SK-N-SH (cell line): ENCODE measurements around the gene PEX1. TPM values are rescaled to one million over a fixed set of nuclear protein-coding genes. Genes with fewer than 3 reads are reported as not detected.

Experiments used
- CTCF ChIA-PET: fragments of 300-600, 350-600 bp; formaldehyde crosslinking; extraction: SDS; loops from one replicate; lab custom pipeline; 2021; lab: Yijun Ruan, JAX
- POLR2A ChIA-PET: fragments of 350-600 bp; sonication (Branson Sonifier 250); formaldehyde crosslinking; extraction: SDS; loops from one replicate; lab custom pipeline; 2020; ENCODE audit warnings: antibody characterized with exemption, inconsistent platforms; lab: Yijun Ruan, JAX
- DNase-seq: peaks from one replicate; pipeline ENCODE4 v3.0.0; 2012
- H2AFZ ChIP-seq: fragments of 200-600 bp; sonication (generic); 2 replicates; pipeline ENCODE4 v1.8.1; 2016; ENCODE audit warnings: antibody characterized with exemption, mild to moderate bottlenecking, low read depth
- H3F3A ChIP-seq: fragments of 200-600 bp; sonication (generic); replicated peaks from 2 replicates; pipeline ENCODE3; 2016; ENCODE audit warnings: antibody characterized with exemption, mild to moderate bottlenecking; ENCODE audit not compliant: insufficient read depth
- H3K27ac ChIP-seq, 2 experiments: fragments of 200-500 bp in 1 of 2; fragments of 200-600 bp in 1 of 2; sonication (Bioruptor generic) in 1 of 2; sonication (generic), shearing (Covaris generic) in 1 of 2; 2 replicates each; pipeline versions ENCODE4 v1.5.1 to v1.6.1; 2014 to 2016; ENCODE audit warnings: low read depth in 2 of 2, inconsistent platforms in 1 of 2, low read length in 1 of 2, mild to moderate bottlenecking in 1 of 2, mixed read lengths in 1 of 2
- H3K27me3 ChIP-seq: fragments of 200-600 bp; sonication (generic), shearing (Covaris generic); 2 replicates; pipeline ENCODE4 v1.6.1; 2016; ENCODE audit warnings: mixed run types; ENCODE audit not compliant: insufficient read depth
- H3K36me3 ChIP-seq, 2 experiments: fragments of 200-500 bp in 1 of 2; fragments of 200-600 bp in 1 of 2; sonication (Bioruptor generic) in 1 of 2; sonication (generic) in 1 of 2; replicated peaks in 1 of 2; 2 replicates each; pipeline versions ENCODE3 to v1.5.1; 2014 to 2016; ENCODE audit warnings: low read length in 1 of 2, mild to moderate bottlenecking in 1 of 2; ENCODE audit not compliant: insufficient read depth in 2 of 2, control insufficient read depth in 1 of 2
- H3K4me1 ChIP-seq, 2 experiments: fragments of 200-500 bp in 1 of 2; fragments of 200-600 bp in 1 of 2; sonication (Bioruptor generic) in 1 of 2; sonication (generic), shearing (Covaris generic) in 1 of 2; 2 replicates each; pipeline versions ENCODE4 v1.5.1 to v1.6.1; 2014 to 2016; ENCODE audit warnings: low read depth in 1 of 2, low read length in 1 of 2, mixed run types in 1 of 2; ENCODE audit not compliant: insufficient read depth in 2 of 2, control insufficient read depth in 1 of 2
- H3K4me2 ChIP-seq: fragments of 200-600 bp; sonication (generic), shearing (Covaris generic); 2 replicates; pipeline ENCODE4 v1.6.1; 2017; ENCODE audit warnings: mixed run types
- H3K4me3 ChIP-seq, 2 experiments: fragments of 200-500 bp in 1 of 2; fragments of 200-600 bp in 1 of 2; sonication (Bioruptor generic) in 1 of 2; sonication (generic), shearing (Covaris generic) in 1 of 2; 2 replicates each; pipeline versions ENCODE4 v1.5.1 to v1.8.1; 2014 to 2016; ENCODE audit warnings: low read depth in 2 of 2, inconsistent platforms in 1 of 2, low read length in 1 of 2, mild to moderate bottlenecking in 1 of 2, mixed read lengths in 1 of 2, moderate library complexity in 1 of 2
- H3K79me2 ChIP-seq: fragments of 200-600 bp; sonication (generic); 2 replicates; pipeline ENCODE4 v1.8.1; 2017; ENCODE audit warnings: mild to moderate bottlenecking; ENCODE audit not compliant: insufficient read depth
- H3K9ac ChIP-seq: fragments of 200-600 bp; sonication (generic); 2 replicates; pipeline ENCODE4 v1.6.1; 2017; ENCODE audit warnings: mixed run types
- H3K9me2 ChIP-seq: fragments of 200-600 bp; sonication (generic); 2 replicates; pipeline ENCODE4 v1.6.1; 2017; ENCODE audit warnings: mixed run types
- H3K9me3 ChIP-seq: fragments of 200-600 bp; sonication (generic); 2 replicates; pipeline ENCODE4 v1.6.1; 2017; ENCODE audit warnings: mixed run types, mild to moderate bottlenecking, moderate library complexity
- H4K20me1 ChIP-seq: fragments of 200-600 bp; sonication (generic); 2 replicates; pipeline ENCODE4 v1.6.1; 2017; ENCODE audit warnings: mild to moderate bottlenecking, mixed run types; ENCODE audit not compliant: insufficient read depth
- ELF1 ChIP-seq: IDR thresholded peaks from 2 replicates; pipeline ENCODE4 v1.4.0; 2012
- EZH2phosphoT487 ChIP-seq: fragments of 200-600 bp; sonication (generic); IDR thresholded peaks from 2 replicates; pipeline ENCODE4 v1.6.1; 2017; ENCODE audit warnings: low read depth, mixed run types, mild to moderate bottlenecking, antibody characterized with exemption, moderate library complexity, borderline replicate concordance
- FOSL2 ChIP-seq: IDR thresholded peaks from 2 replicates; pipeline ENCODE4 v1.4.0; 2012; ENCODE audit warnings: low read depth, mild to moderate bottlenecking, moderate library complexity, borderline replicate concordance
- FOXJ3 ChIP-seq: sonication (generic); formaldehyde crosslinking; IDR thresholded peaks from 2 replicates; pipeline ENCODE4 v1.5.1; 2020; ENCODE audit warnings: mild to moderate bottlenecking, missing genetic modification reagents
- GATA2 ChIP-seq: sonication (generic); formaldehyde crosslinking; IDR thresholded peaks from 2 replicates; pipeline ENCODE4 v1.5.0; 2020; ENCODE audit warnings: mild to moderate bottlenecking, missing genetic modification reagents
- IRF3 ChIP-seq: fragments of 150-350 bp; IDR thresholded peaks from 2 replicates; pipeline ENCODE4 v1.6.1; 2016; ENCODE audit warnings: mild to moderate bottlenecking, low read depth, low read length
- MEF2A ChIP-seq: IDR thresholded peaks from 2 replicates; pipeline ENCODE4 v1.4.0; 2012; ENCODE audit warnings: low read depth, borderline replicate concordance
- PBX3 ChIP-seq: IDR thresholded peaks from 2 replicates; pipeline ENCODE4; 2012
- POLR2AphosphoS5 ChIP-seq: IDR thresholded peaks from 2 replicates; pipeline ENCODE4 v1.6.1; 2012; ENCODE audit warnings: low read depth, low read length
- RCOR1 ChIP-seq: fragments of 150-350 bp; IDR thresholded peaks from 2 replicates; pipeline ENCODE4 v1.6.1; 2017; ENCODE audit warnings: antibody characterized with exemption, low read length
- RFX5 ChIP-seq: IDR thresholded peaks from 2 replicates; pipeline ENCODE4 v1.6.1; 2012; ENCODE audit warnings: mild to moderate bottlenecking, improper control_type of control experiment, low read length
- SIN3A ChIP-seq: IDR thresholded peaks from 2 replicates; pipeline ENCODE4 v1.6.1; 2012; ENCODE audit warnings: low read depth, mild to moderate bottlenecking, low read length, moderate library complexity, borderline replicate concordance
- SMC3 ChIP-seq: IDR thresholded peaks from 2 replicates; pipeline ENCODE4 v1.6.1; 2012; ENCODE audit warnings: low read depth, low read length, improper control_type of control experiment
- TAF1 ChIP-seq: IDR thresholded peaks from 2 replicates; pipeline ENCODE4 v1.6.1; 2012; ENCODE audit warnings: low read depth, mild to moderate bottlenecking, low read length, moderate library complexity, borderline replicate concordance
- TCF12 ChIP-seq: IDR thresholded peaks from 2 replicates; pipeline ENCODE4 v1.4.0; 2012
- ZBTB33 ChIP-seq: IDR thresholded peaks from 2 replicates; pipeline ENCODE4 v1.4.0; 2012; ENCODE audit warnings: low read depth, borderline replicate concordance
- WGBS: methylation state at CpG from one replicate; pipeline ENCODE4 v1.1.6; 2017; ENCODE audit warnings: low lambda C conversion rate; 5-methylcytosine and 5-hydroxymethylcytosine counted together
- polyA plus RNA-seq, 3 experiments: library from polyadenylated mRNA; depleted of rRNA; stranded (reverse); fragments of >200 nt; gene quantifications; 2 replicates each; pipeline ENCODE4 v1.2.3, GENCODE V29; 2012

The PEX1 gene
- polyA plus RNA-seq, 1 of the 3 experiments (the other 2 are of a cell fraction), result 16.0 TPM

GRCh38 chr7:92520024-92520423, 8.3 kb downstream of the PEX1 start:
- Histone ChIP-seq H3F3A (no peaks in the 10 kb centered on the region), H4K20me1 (no peaks in the 10 kb centered on the region), H3K27ac (no peak overlapping the region), H3K4me3 (no peak overlapping the region), H3K27me3 (no peaks in the 10 kb centered on the region), H3K36me3 (peaks cover 26 to 34% of the 10 kb centered on the region in 2 experiments), H3K4me2 (no peak overlapping the region), H3K79me2 (peaks cover 23% of the 10 kb centered on the region)
- WGBS, result 100% methylated on average over 1 of the region's 1 CpG
- POLR2A ChIA-PET, result no interaction called here
- CTCF ChIA-PET, result no interaction called here
- TF ChIP-seq POLR2AphosphoS5 (no peak), TCF12 (no peak), GATA2 (CRISPR knock-in tag) (no peak), RFX5 (no peak), MEF2A (no peak), FOXJ3 (CRISPR knock-in tag) (no peak), SIN3A (no peak), RCOR1 (no peak), TAF1 (no peak), SMC3 (no peak), ZBTB33 (no peak), EZH2phosphoT487 (no peak), IRF3 (no peak), PBX3 (no peak), ELF1 (no peak)
- TF ChIP-seq, all 33 proteins: peak for 0
- H3K9me3 ChIP-seq, result no peaks in the 10 kb centered on the region
- H3K4me1 ChIP-seq, result no peaks in the 10 kb centered on the region
- DNase-seq, result no peak
- no peak overlapping the region for H3K9ac ChIP-seq
- H3K9me2 ChIP-seq, result no peaks in the 10 kb centered on the region
- H2AFZ ChIP-seq, result no peak overlapping the region

- WGBS, result 74% methylated on average over 3 of the region's 3 CpGs
- H3K9ac ChIP-seq, result no peak overlapping the region
Observed at GRCh38 chr7:92517631-92518030, 10.7 kb downstream of the PEX1 start.

More at GRCh38 chr7:92517631-92518030, 10.7 kb downstream of the PEX1 start:
- Histone ChIP-seq H3K4me3 (no peak overlapping the region), H3K9me3 (no peaks in the 10 kb centered on the region), H3K4me1 (no peaks in the 10 kb centered on the region), H3K79me2 (peaks cover 6% of the 10 kb centered on the region; the same call in 1 of the 2 replicates), H2AFZ (no peak overlapping the region), H3K27me3 (no peaks in the 10 kb centered on the region), H3F3A (no peaks in the 10 kb centered on the region), H3K27ac (peak overlapping the region in 1 of 2 experiments; percentile 54; a peak in 2 of 4 replicates), H4K20me1 (no peaks in the 10 kb centered on the region), H3K4me2 (no peak overlapping the region), H3K9me2 (no peaks in the 10 kb centered on the region), H3K36me3 (peaks cover 37 to 46% of the 10 kb centered on the region in 2 experiments)
- no peak for DNase-seq
- ChIA-PET CTCF (interaction anchor here (0.8 to 1.0 kb wide), 2 partner anchors 11 to 22 kb away, joined by 3 to 5 read pairs; partner anchors contain the start of genes PEX1 and RBM48), POLR2A (no interaction called here)
- TF ChIP-seq FOSL2 (0 out of 2 replicates have a peak, but pooled peaks have one; percentile 4), SMC3 (no peak)
